ENCODE measurements around the gene SMARCAL1.
A peak's percentile ranks its signal among the peaks of the same experiment; 100 is the strongest.
"Not testable (repeated sequence)": the region's sequence is repeated elsewhere in the genome, so short reads cannot be mapped to it uniquely, and the experiment has no call there.

The SMARCAL1 gene
- total RNA-seq: 10.3 to 21.6 reads per million in 2 donors

- peak; percentile 93 to 99 (median 98) for DNase-seq
Observed at GRCh38 chr2:216412022-216412999, at the start of gene SMARCAL1. Gene SMARCAL1, plus strand, starts transcription at chr2:216412484. Its CDS starts 2,221 bp downstream, at chr2:216414705.

GRCh38 chr2:216362730-216363129 is 49.6 kb upstream of the SMARCAL1 start:
- no peak for DNase-seq

GRCh38 chr2:216363221-216363620 is 49.1 kb upstream of the SMARCAL1 start:
- DNase-seq: no peak

- no peak for DNase-seq
Observed at GRCh38 chr2:216365518-216365917, 46.8 kb upstream of the SMARCAL1 start.

- DNase-seq: no peak
Observed at GRCh38 chr2:216366777-216367471, 45.4 kb upstream of the SMARCAL1 start.

GRCh38 chr2:216369821-216370220 is 42.5 kb upstream of the SMARCAL1 start:
- DNase-seq: no peak

- no peak for DNase-seq
Observed at GRCh38 chr2:216370961-216371712, 41.1 kb upstream of the SMARCAL1 start.

GRCh38 chr2:216371721-216372702 is 40.3 kb upstream of the SMARCAL1 start, which contains the start of gene MARCHF4:
Gene MARCHF4, minus strand, starts transcription at chr2:216372483. Its CDS starts 2,223 bp downstream, at chr2:216370260.
- DNase-seq: peak; percentile 41 to 52 (median 45)

- no peak for DNase-seq
Observed at GRCh38 chr2:216372761-216373291, 39.5 kb upstream of the SMARCAL1 start.

- no peak for DNase-seq
Observed at GRCh38 chr2:216373896-216374295, 38.4 kb upstream of the SMARCAL1 start.

- no peak for DNase-seq
Observed at GRCh38 chr2:216375286-216375685, 37.0 kb upstream of the SMARCAL1 start.

GRCh38 chr2:216379977-216380376 is 32.3 kb upstream of the SMARCAL1 start:
- no peak for DNase-seq

- DNase-seq: not testable (repeated sequence)
Observed at GRCh38 chr2:216384409-216384808, 27.9 kb upstream of the SMARCAL1 start.

GRCh38 chr2:216385478-216385877 is 26.8 kb upstream of the SMARCAL1 start:
- no peak for DNase-seq

GRCh38 chr2:216387262-216387661 is 25.0 kb upstream of the SMARCAL1 start:
- no peak for DNase-seq

- DNase-seq: peak in 1 of 5 experiments; percentile 48
Observed at GRCh38 chr2:216388046-216388884, 24.0 kb upstream of the SMARCAL1 start.

GRCh38 chr2:216389570-216389969 is 22.7 kb upstream of the SMARCAL1 start:
- no peak for DNase-seq

GRCh38 chr2:216391401-216391800 is 20.9 kb upstream of the SMARCAL1 start:
- no peak for DNase-seq

GRCh38 chr2:216392018-216392562 is 20.2 kb upstream of the SMARCAL1 start:
- no peak for DNase-seq
